ENCODE measurements around the gene SHQ1. TPM values are rescaled to one million over a fixed set of nuclear protein-coding genes. Genes with fewer than 3 reads are reported as not detected.

SHQ1 gene
- total and polyA plus RNA-seq, 9 of the 15 experiments (the other 6 are each of a cell fraction or from before 2014, with no cell fraction given): 9.2 to 25.0 (median 14.1) TPM

GRCh38 chr3:72722930-72723726 lies 125.1 kb downstream of the SHQ1 start:
- Histone ChIP-seq H3K4me3 (no peak overlapping the region), H3K4me1 (replicated peaks in 1 of 2; ENCODE audit: control insufficient read depth in 2 of 2, insufficient read depth in 2 of 2, low read length in 2 of 2) (peaks cover 0 to 2% of the 10 kb centered on the region in 2 experiments; a peak in 1 of 5 replicates), H3K9me3 (replicated peaks; ENCODE audit: control insufficient read depth, insufficient read depth, low read depth, low read length) (no peaks in the 10 kb centered on the region), H3K27me3 (ENCODE audit: control insufficient read depth in 2 of 2, insufficient read depth in 2 of 2, low read length in 2 of 2) (0 out of 5 replicates have a peak, but pooled peaks cover 0 to 4% of the 10 kb centered on the region in 2 experiments), H3K79me2 (ENCODE audit: control insufficient read depth, insufficient read depth, low read length) (no peaks in the 10 kb centered on the region), H3K36me3 (ENCODE audit: control insufficient read depth, insufficient read depth, low read length) (no peaks in the 10 kb centered on the region), H4K20me1 (replicated peaks; ENCODE audit: control insufficient read depth, insufficient read depth, low read length) (no peaks in the 10 kb centered on the region), H2AFZ (ENCODE audit: low read depth, low read length) (peak overlapping the region; percentile 14; the same call in 1 of the 2 replicates), H3K27ac (ENCODE audit: extremely low read depth, low read depth, low read length) (no peak overlapping the region), H3K4me2 (ENCODE audit: insufficient read depth, low read length) (no peak overlapping the region), H3K9me1 (ENCODE audit: control insufficient read depth, insufficient read depth, low read length) (no peaks in the 10 kb centered on the region), H3K9ac (ENCODE audit: insufficient read depth in 1 of 2, low read depth in 2 of 2, low read length in 2 of 2) (no peak overlapping the region)
- ChIA-PET CTCF (ENCODE audit: low intra/inter-chr PET ratio) (no interaction called here), POLR2A (interaction anchor here (1.4 kb wide), 1 partner anchor 21 kb away, joined by 4 read pairs; no protein-coding TSS in a partner anchor)
- peak; percentile 10; the same call in 1 of the 2 replicates for TF ChIP-seq ATF3 (IDR thresholded peaks at IDR 0.05)
- TF ChIP-seq ATF3 (CRISPR knock-in tag; conservative IDR thresholded peaks at IDR 0.05): no peak
- peak; percentile 60 for TF ChIP-seq PKNOX1 (IDR thresholded peaks at IDR 0.05)
- no peak for TF ChIP-seq ZFP30 (CRISPR knock-in tag; IDR thresholded peaks at IDR 0.05; ENCODE audit: borderline replicate concordance)
- TF ChIP-seq ZBTB2 (IDR thresholded peaks at IDR 0.05): no peak
- TF ChIP-seq MEIS2 (IDR thresholded peaks at IDR 0.05; ENCODE audit: partially characterized antibody): peak; percentile 29
- TF ChIP-seq PBX2 (CRISPR knock-in tag; IDR thresholded peaks at IDR 0.05; ENCODE audit: low read depth): no peak
- peak; percentile 51; the same call in 1 of the 2 replicates for TF ChIP-seq PBX2 (tag; conservative IDR thresholded peaks at IDR 0.05; ENCODE audit: low read depth)
- WGBS (ENCODE audit: insufficient coverage, low coverage, missing lambda C conversion rate): 41% methylated on average over 7 of the region's 8 CpGs
- in situ Hi-C loops (cut with MboI): no loop called here
- BruUV-seq (replicated peaks): no TSS peak
- ATAC-seq (no peak), FAIRE-seq (no peak), DNase-seq (ENCODE audit: extremely low read depth in 1 of 4, low spot score in 3 of 4) (no peak)
- intact Hi-C loops (cut with micrococcal nuclease): no loop called here
